ENCODE data around the gene ADM2.
"Not testable (repeated sequence)": the region's sequence is repeated elsewhere in the genome, so short reads cannot be mapped to it uniquely, and the experiment has no call there.

The ADM2 gene

GRCh38 chr22:50519151-50519550 is 37.8 kb downstream of the ADM2 start:
- no peak overlapping the region for H3K4me3 Mint-ChIP-seq
- no peaks in the 10 kb centered on the region for H3K27me3 Mint-ChIP-seq
- H3K4me1 Mint-ChIP-seq: peaks cover 16% of the 10 kb centered on the region
- no peak overlapping the region for H3K27ac Mint-ChIP-seq
- no peaks in the 10 kb centered on the region for H3K36me3 Mint-ChIP-seq
- no peaks in the 10 kb centered on the region for H3K9me3 Mint-ChIP-seq

GRCh38 chr22:50520184-50520583 is 38.8 kb downstream of the ADM2 start:
- H3K27me3 Mint-ChIP-seq, H3K36me3 Mint-ChIP-seq, H3K4me3 Mint-ChIP-seq, H3K9me3 Mint-ChIP-seq, H3K27ac Mint-ChIP-seq: not testable (repeated sequence)
- H3K4me1 Mint-ChIP-seq: peaks cover 14% of the 10 kb centered on the region

GRCh38 chr22:50520826-50521453 is 39.6 kb downstream of the ADM2 start:
- Mint-ChIP-seq H3K36me3 (peaks cover 5% of the 10 kb centered on the region), H3K27ac (no peak overlapping the region), H3K27me3 (no peaks in the 10 kb centered on the region), H3K4me1 (peaks cover 9% of the 10 kb centered on the region), H3K4me3 (no peak overlapping the region), H3K9me3 (no peaks in the 10 kb centered on the region)

GRCh38 chr22:50521710-50522109 is 40.4 kb downstream of the ADM2 start:
- Mint-ChIP-seq H3K27me3 (no peaks in the 10 kb centered on the region), H3K9me3 (no peaks in the 10 kb centered on the region)

GRCh38 chr22:50522208-50522805 is 41.0 kb downstream of the ADM2 start:
- H3K27me3 Mint-ChIP-seq: no peaks in the 10 kb centered on the region
- peaks cover 15% of the 10 kb centered on the region for H3K4me1 Mint-ChIP-seq
- no peak overlapping the region for H3K4me3 Mint-ChIP-seq
- no peaks in the 10 kb centered on the region for H3K9me3 Mint-ChIP-seq
- peaks cover 5% of the 10 kb centered on the region for H3K36me3 Mint-ChIP-seq
- H3K27ac Mint-ChIP-seq: no peak overlapping the region

More at GRCh38 chr22:50521710-50522109, 40.4 kb downstream of the ADM2 start:
- no peak overlapping the region for H3K27ac Mint-ChIP-seq
- no peak overlapping the region for H3K4me3 Mint-ChIP-seq
- H3K4me1 Mint-ChIP-seq: peaks cover 9% of the 10 kb centered on the region
- H3K36me3 Mint-ChIP-seq: peaks cover 5% of the 10 kb centered on the region

GRCh38 chr22:50522806-50523438 is 41.6 kb downstream of the ADM2 start:
- peaks cover 5% of the 10 kb centered on the region for H3K36me3 Mint-ChIP-seq
- H3K27me3 Mint-ChIP-seq: no peaks in the 10 kb centered on the region
- H3K4me1 Mint-ChIP-seq: peaks cover 21% of the 10 kb centered on the region
- H3K27ac Mint-ChIP-seq: peak overlapping the region; percentile 55
- H3K4me3 Mint-ChIP-seq: peak overlapping the region; percentile 36
- no peaks in the 10 kb centered on the region for H3K9me3 Mint-ChIP-seq

- H3K36me3 Mint-ChIP-seq: peaks cover 5% of the 10 kb centered on the region
- H3K4me3 Mint-ChIP-seq: peak overlapping the region; percentile 36
- peaks cover 26% of the 10 kb centered on the region for H3K4me1 Mint-ChIP-seq
- no peaks in the 10 kb centered on the region for H3K27me3 Mint-ChIP-seq
- no peaks in the 10 kb centered on the region for H3K9me3 Mint-ChIP-seq
- H3K27ac Mint-ChIP-seq: peak overlapping the region; percentile 55
These were observed 42.1 kb downstream of the ADM2 start for GRCh38 chr22:50523458-50523805.

- Mint-ChIP-seq H3K36me3 (peaks cover 5% of the 10 kb centered on the region), H3K27me3 (no peaks in the 10 kb centered on the region), H3K4me1 (peaks cover 28% of the 10 kb centered on the region), H3K4me3 (peak overlapping the region; percentile 97), H3K27ac (peak overlapping the region; percentile 79), H3K9me3 (no peaks in the 10 kb centered on the region)
These were observed 42.7 kb downstream of the ADM2 start for GRCh38 chr22:50523806-50524675.

GRCh38 chr22:50524676-50525103 is 43.3 kb downstream of the ADM2 start:
- Mint-ChIP-seq H3K36me3 (peaks cover 5% of the 10 kb centered on the region), H3K9me3 (no peaks in the 10 kb centered on the region), H3K4me1 (peaks cover 28% of the 10 kb centered on the region), H3K27ac (peak overlapping the region; percentile 79), H3K27me3 (no peaks in the 10 kb centered on the region), H3K4me3 (peak overlapping the region; percentile 97)

GRCh38 chr22:50525104-50525857 is 43.9 kb downstream of the ADM2 start, which contains the start of gene SCO2:
SCO2 (minus strand) TSS chr22:50525598; CDS start chr22:50524411, 1,187 bp downstream.
- H3K4me1 Mint-ChIP-seq: peaks cover 28% of the 10 kb centered on the region
- H3K4me3 Mint-ChIP-seq: peak within 1 kb of the TSS; percentile 97
- peak within 1 kb of the TSS; percentile 83 for H3K27ac Mint-ChIP-seq
- peaks cover 5% of the 10 kb centered on the region for H3K36me3 Mint-ChIP-seq
- no peaks in the 10 kb centered on the region for H3K27me3 Mint-ChIP-seq
- H3K9me3 Mint-ChIP-seq: no peaks in the 10 kb centered on the region

GRCh38 chr22:50525858-50526107 is 44.4 kb downstream of the ADM2 start:
- peaks cover 28% of the 10 kb centered on the region for H3K4me1 Mint-ChIP-seq
- H3K4me3 Mint-ChIP-seq: peak overlapping the region; percentile 97
- H3K9me3 Mint-ChIP-seq: no peaks in the 10 kb centered on the region
- H3K27me3 Mint-ChIP-seq: no peaks in the 10 kb centered on the region
- H3K36me3 Mint-ChIP-seq: peaks cover 5% of the 10 kb centered on the region
- H3K27ac Mint-ChIP-seq: peak overlapping the region; percentile 83

GRCh38 chr22:50526108-50526833 is 44.9 kb downstream of the ADM2 start:
- peak overlapping the region; percentile 35 for H3K27ac Mint-ChIP-seq
- H3K36me3 Mint-ChIP-seq: peaks cover 5% of the 10 kb centered on the region
- peaks cover 28% of the 10 kb centered on the region for H3K4me1 Mint-ChIP-seq
- H3K4me3 Mint-ChIP-seq: peak overlapping the region; percentile 74
- no peaks in the 10 kb centered on the region for H3K9me3 Mint-ChIP-seq
- H3K27me3 Mint-ChIP-seq: no peaks in the 10 kb centered on the region

GRCh38 chr22:50526834-50527801 is 45.8 kb downstream of the ADM2 start:
- no peaks in the 10 kb centered on the region for H3K27me3 Mint-ChIP-seq
- H3K9me3 Mint-ChIP-seq: no peaks in the 10 kb centered on the region
- peak overlapping the region; percentile 74 for H3K4me3 Mint-ChIP-seq
- H3K4me1 Mint-ChIP-seq: peaks cover 28% of the 10 kb centered on the region
- peaks cover 5% of the 10 kb centered on the region for H3K36me3 Mint-ChIP-seq
- peak overlapping the region; percentile 65 for H3K27ac Mint-ChIP-seq

Data from activated naive CD4-positive, alpha-beta T cell treated with anti-CD3 and anti-CD28 coated beads, Interleukin-2, amount 50 U/mL, for 24 hours (primary cell).